Ascending aorta (tissue), 2 donors: ENCODE measurements around the gene FGFR1OP2. TPM values are rescaled to one million over a fixed set of nuclear protein-coding genes. Genes with fewer than 3 reads are reported as not detected.
A peak's percentile ranks its signal among the peaks of the same experiment; 100 is the strongest.

Experiments used
- DNase-seq, 2 donors: peaks; one replicate each; pipeline ENCODE4 v3.0.0-alpha.2; 2019; ENCODE audit warnings: low spot score in 2 of 2
- H3K27ac ChIP-seq, 2 donors: fragments of 200-600 bp; sonication (generic); one replicate each; pipeline ENCODE4 v1.5.1; 2016 to 2017; ENCODE audit warnings: mild to moderate bottlenecking in 1 of 2
- H3K27me3 ChIP-seq: fragments of 200-600 bp; sonication (generic); one replicate; pipeline ENCODE4 v1.5.1; 2017
- H3K36me3 ChIP-seq, 2 donors: fragments of 200-600 bp; sonication (generic); one replicate each; pipeline ENCODE4 v1.5.1; 2016
- H3K4me1 ChIP-seq, 2 donors: fragments of 200-600 bp; sonication (generic); one replicate each; pipeline ENCODE4 v1.5.1; 2016 to 2017; ENCODE audit warnings: mild to moderate bottlenecking in 1 of 2
- H3K4me3 ChIP-seq, 2 donors: fragments of 200-600 bp; sonication (generic); one replicate each; pipeline ENCODE4 v1.5.1; 2016 to 2017; ENCODE audit warnings: mild to moderate bottlenecking in 1 of 2
- H3K9me3 ChIP-seq, 2 donors: fragments of 200-600 bp; sonication (generic); one replicate each; pipeline ENCODE4 v1.5.1; 2016
- intact Hi-C: fragments of 100-400 bp; cut with DNase I; formaldehyde crosslinking; loops from one replicate; pipeline ENCODE4 v1.15.1; 2023
- total RNA-seq: library from RNA; depleted of rRNA; stranded (reverse); fragments of >200 nt; gene quantifications from one replicate; pipeline ENCODE4 v1.1.0, GENCODE V29; 2016
- TF ChIP-seq, protein P1 (sequence below), 3 experiments: fragments of 200-600 bp in 2 of 3; fragments of 450-650 bp in 1 of 3; sonication (generic) in 2 of 3; IDR thresholded peaks; one replicate each; pipeline ENCODE4 v1.5.1; 2016 to 2019; ENCODE audit warnings: antibody characterized with exemption in 3 of 3, mild to moderate bottlenecking in 1 of 3, moderate library complexity in 1 of 3

Gene FGFR1OP2
- total RNA-seq, 1 donor from 2014 or later: 34.3 TPM

- peaks cover 22 to 45% of the 10 kb centered on the region in 2 donors for H3K36me3 ChIP-seq
- H3K4me3 ChIP-seq: no peak overlapping the region
- no peak for DNase-seq
- no peaks in the 10 kb centered on the region for H3K9me3 ChIP-seq
- TF ChIP-seq, protein P1, sequence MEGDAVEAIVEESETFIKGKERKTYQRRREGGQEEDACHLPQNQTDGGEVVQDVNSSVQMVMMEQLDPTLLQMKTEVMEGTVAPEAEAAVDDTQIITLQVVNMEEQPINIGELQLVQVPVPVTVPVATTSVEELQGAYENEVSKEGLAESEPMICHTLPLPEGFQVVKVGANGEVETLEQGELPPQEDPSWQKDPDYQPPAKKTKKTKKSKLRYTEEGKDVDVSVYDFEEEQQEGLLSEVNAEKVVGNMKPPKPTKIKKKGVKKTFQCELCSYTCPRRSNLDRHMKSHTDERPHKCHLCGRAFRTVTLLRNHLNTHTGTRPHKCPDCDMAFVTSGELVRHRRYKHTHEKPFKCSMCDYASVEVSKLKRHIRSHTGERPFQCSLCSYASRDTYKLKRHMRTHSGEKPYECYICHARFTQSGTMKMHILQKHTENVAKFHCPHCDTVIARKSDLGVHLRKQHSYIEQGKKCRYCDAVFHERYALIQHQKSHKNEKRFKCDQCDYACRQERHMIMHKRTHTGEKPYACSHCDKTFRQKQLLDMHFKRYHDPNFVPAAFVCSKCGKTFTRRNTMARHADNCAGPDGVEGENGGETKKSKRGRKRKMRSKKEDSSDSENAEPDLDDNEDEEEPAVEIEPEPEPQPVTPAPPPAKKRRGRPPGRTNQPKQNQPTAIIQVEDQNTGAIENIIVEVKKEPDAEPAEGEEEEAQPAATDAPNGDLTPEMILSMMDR (IDR thresholded peaks at IDR 0.05): no peak
- intact Hi-C loops: no loop called here
- H3K27me3 ChIP-seq: no peaks in the 10 kb centered on the region
- H3K27ac ChIP-seq: no peak overlapping the region
- no peaks in the 10 kb centered on the region for H3K4me1 ChIP-seq
These were observed 44.6 kb downstream of the FGFR1OP2 start for GRCh38 chr12:26982866-26983265.

- no peaks in the 10 kb centered on the region for H3K27me3 ChIP-seq
- H3K4me1 ChIP-seq: no peaks in the 10 kb centered on the region
- TF ChIP-seq, protein P1 (IDR thresholded peaks at IDR 0.05): no peak
- no peaks in the 10 kb centered on the region for H3K9me3 ChIP-seq
- no peak overlapping the region for H3K4me3 ChIP-seq
- H3K36me3 ChIP-seq: peaks cover 18 to 52% of the 10 kb centered on the region in 2 donors
- peak overlapping the region in 1 of 2 donors; percentile 11 for H3K27ac ChIP-seq
- intact Hi-C loops: no loop called here
- DNase-seq: no peak
These were observed 49.6 kb downstream of the FGFR1OP2 start for GRCh38 chr12:26987634-26988424.

- peaks cover 15 to 46% of the 10 kb centered on the region in 2 donors for H3K36me3 ChIP-seq
- H3K27me3 ChIP-seq: no peaks in the 10 kb centered on the region
- DNase-seq: no peak
- no peaks in the 10 kb centered on the region for H3K9me3 ChIP-seq
- no peak overlapping the region for H3K27ac ChIP-seq
- intact Hi-C loops: no loop called here
- H3K4me3 ChIP-seq: no peak overlapping the region
- TF ChIP-seq, protein P1 (IDR thresholded peaks at IDR 0.05): no peak
- H3K4me1 ChIP-seq: no peaks in the 10 kb centered on the region
These were observed 50.4 kb downstream of the FGFR1OP2 start for GRCh38 chr12:26988703-26989102.

GRCh38 chr12:26989873-26990272 lies 51.6 kb downstream of the FGFR1OP2 start:
- intact Hi-C loops: no loop called here
- Histone ChIP-seq H3K4me1 (no peaks in the 10 kb centered on the region), H3K36me3 (peaks cover 22 to 47% of the 10 kb centered on the region in 2 donors), H3K27me3 (no peaks in the 10 kb centered on the region), H3K9me3 (no peaks in the 10 kb centered on the region), H3K27ac (no peak overlapping the region), H3K4me3 (no peak overlapping the region)
- TF ChIP-seq, protein P1 (IDR thresholded peaks at IDR 0.05): no peak
- DNase-seq: no peak

DNA sequence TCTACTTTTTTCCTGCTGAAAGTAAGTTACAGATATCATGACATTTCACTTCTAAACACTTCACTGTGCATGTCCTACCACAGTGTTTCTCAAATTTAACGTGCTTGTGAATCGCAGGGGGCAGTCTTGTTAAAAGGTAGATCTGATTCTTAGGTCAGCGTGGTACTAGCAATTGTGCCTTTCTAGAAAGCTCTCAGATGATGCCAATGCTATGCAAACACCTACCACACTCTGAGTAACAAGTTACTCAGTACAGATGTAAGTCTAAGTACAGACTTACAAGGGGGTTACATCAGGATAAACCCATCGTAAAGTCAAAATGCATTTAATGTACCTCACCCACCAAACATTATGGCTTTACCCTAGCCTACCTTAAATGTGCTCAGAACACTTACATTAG lies 53.6 kb downstream of the FGFR1OP2 start:
- no peak for DNase-seq
- peaks cover 30 to 60% of the 10 kb centered on the region in 2 donors for H3K36me3 ChIP-seq
- no peak overlapping the region for H3K4me3 ChIP-seq
- TF ChIP-seq, protein P1 (IDR thresholded peaks at IDR 0.05): no peak
- no peak overlapping the region for H3K27ac ChIP-seq
- no peaks in the 10 kb centered on the region for H3K27me3 ChIP-seq
- no peaks in the 10 kb centered on the region for H3K4me1 ChIP-seq
- no peaks in the 10 kb centered on the region for H3K9me3 ChIP-seq
- intact Hi-C loops: no loop called here
